Skeletal muscle tissue (tissue), 4 donors: Measurements from ENCODE around the gene P2RY10. TPM values are rescaled to one million over a fixed set of nuclear protein-coding genes. Genes with fewer than 3 reads are reported as not detected.

Experiments used
- H3K27ac ChIP-seq: one replicate; pipeline ENCODE4 v1.7.0; 2013; ENCODE audit warnings: mild to moderate bottlenecking, low read depth, low read length, inconsistent platforms
- H3K27me3 ChIP-seq, 3 donors: one replicate each; pipeline ENCODE4 v1.7.0; 2013; ENCODE audit warnings: low read length in 3 of 3; ENCODE audit not compliant: control insufficient read depth in 3 of 3, insufficient read depth in 3 of 3
- H3K36me3 ChIP-seq, 3 donors: one replicate each; pipeline ENCODE4 v1.7.0; 2013; ENCODE audit warnings: low read length in 3 of 3; ENCODE audit not compliant: control insufficient read depth in 3 of 3, insufficient read depth in 3 of 3
- H3K4me1 ChIP-seq, 3 donors: one replicate each; pipeline ENCODE4 v1.7.0; 2013; ENCODE audit warnings: low read length in 3 of 3, mild to moderate bottlenecking in 3 of 3; ENCODE audit not compliant: control insufficient read depth in 3 of 3, insufficient read depth in 3 of 3
- H3K4me3 ChIP-seq, 3 donors: one replicate each; pipeline ENCODE4 v1.7.0; 2013; ENCODE audit warnings: low read length in 3 of 3
- H3K9ac ChIP-seq, 3 donors: one replicate each; pipeline ENCODE4 v1.7.0; 2013; ENCODE audit warnings: low read length in 3 of 3, mild to moderate bottlenecking in 3 of 3, moderate library complexity in 2 of 3, low read depth in 1 of 3
- H3K9me3 ChIP-seq, 3 donors: one replicate each; pipeline ENCODE4 v1.7.0; 2013; ENCODE audit warnings: low read length in 3 of 3; ENCODE audit not compliant: control insufficient read depth in 3 of 3
- total RNA-seq: library from RNA; depleted of rRNA; stranded (reverse); fragments of >200 nt; gene quantifications from one replicate; pipeline ENCODE4 v1.2.3, GENCODE V29; 2014
- donor health status: Osteomylitis.

P2RY10 gene
- total RNA-seq: 0.52 TPM

GRCh38 chrX:78945186-78945912 lies at the start of gene P2RY10:
Gene P2RY10, plus strand, starts transcription at chrX:78945391. Its CDS starts 15,130 bp downstream, at chrX:78960521.
- no peaks in the 10 kb centered on the region for H3K27me3 ChIP-seq
- H3K9ac ChIP-seq: no peak within 1 kb of the TSS
- no peak within 1 kb of the TSS for H3K4me3 ChIP-seq
- H3K27ac ChIP-seq: no peak within 1 kb of the TSS
- H3K4me1 ChIP-seq: no peaks in the 10 kb centered on the region
- H3K36me3 ChIP-seq: no peaks in the 10 kb centered on the region
- H3K9me3 ChIP-seq: no peaks in the 10 kb centered on the region

GRCh38 chrX:78922754-78923153 lies 22.4 kb upstream of the P2RY10 start:
- H3K27ac ChIP-seq: no peak overlapping the region
- no peaks in the 10 kb centered on the region for H3K36me3 ChIP-seq

DNA sequence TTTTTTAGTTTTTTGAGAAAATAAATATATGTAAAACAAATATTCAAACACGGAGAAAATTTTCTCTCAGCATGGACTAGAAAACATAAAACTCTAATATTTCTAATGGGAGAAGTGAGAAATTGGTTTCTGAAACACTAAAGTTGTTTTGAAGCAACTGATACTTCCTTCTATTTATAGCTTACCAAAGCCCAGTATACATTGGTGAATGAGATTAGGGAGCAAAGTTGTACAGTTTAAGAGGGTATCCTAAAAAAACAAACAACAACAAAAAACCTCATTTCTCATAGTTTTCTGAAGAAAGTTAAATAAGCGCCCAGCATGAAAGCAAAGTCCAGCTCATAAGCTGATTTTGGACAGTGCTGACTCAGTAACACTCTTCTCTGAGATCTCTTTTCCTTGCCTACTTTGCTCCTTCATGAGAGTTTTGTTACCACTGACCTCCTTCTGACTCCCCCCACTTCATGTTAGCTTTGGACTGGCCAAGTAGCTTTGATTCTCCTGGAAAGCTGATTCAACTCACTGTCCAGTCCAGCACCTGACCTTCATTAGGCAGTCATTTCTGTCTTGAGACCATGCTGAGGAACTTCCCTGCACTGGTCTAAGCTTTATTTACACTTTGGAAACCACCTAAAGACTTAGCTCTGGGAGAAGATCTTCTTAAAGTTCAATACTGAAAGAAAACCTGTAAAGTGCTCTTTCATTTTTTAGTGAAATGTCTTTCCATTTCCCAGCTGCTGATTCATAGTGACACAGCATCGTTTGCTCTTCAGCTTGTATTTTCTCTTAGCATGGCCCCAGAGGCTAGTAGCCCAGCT lies 21.8 kb upstream of the P2RY10 start:
- H3K4me1 ChIP-seq: no peaks in the 10 kb centered on the region
- H3K4me3 ChIP-seq: no peak overlapping the region
- H3K36me3 ChIP-seq: no peaks in the 10 kb centered on the region
- no peak overlapping the region for H3K27ac ChIP-seq
- H3K9ac ChIP-seq: no peak overlapping the region
- H3K9me3 ChIP-seq: no peaks in the 10 kb centered on the region
- no peaks in the 10 kb centered on the region for H3K27me3 ChIP-seq

More at GRCh38 chrX:78922754-78923153, 22.4 kb upstream of the P2RY10 start:
- no peaks in the 10 kb centered on the region for H3K9me3 ChIP-seq
- H3K4me3 ChIP-seq: no peak overlapping the region
- no peak overlapping the region for H3K9ac ChIP-seq
- no peaks in the 10 kb centered on the region for H3K4me1 ChIP-seq
- no peaks in the 10 kb centered on the region for H3K27me3 ChIP-seq

DNA sequence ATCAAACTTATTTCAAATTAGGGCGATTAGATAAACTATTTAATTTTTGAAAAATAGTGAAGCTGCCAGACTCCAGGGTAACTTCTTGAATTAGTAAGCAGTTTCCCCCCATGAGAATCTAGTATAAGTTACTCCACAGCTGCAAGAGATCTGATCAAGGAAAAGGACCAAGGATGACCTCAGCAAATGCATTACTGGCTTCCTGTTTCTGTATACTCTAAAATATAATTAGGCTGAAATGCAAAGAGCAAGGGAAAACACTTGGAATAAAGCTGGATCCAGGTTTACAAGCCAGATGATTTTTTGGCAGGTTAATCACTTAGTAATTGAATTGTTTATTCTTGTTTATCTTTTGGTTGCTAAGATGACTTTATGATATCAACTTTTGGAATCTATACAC lies 13.4 kb upstream of the P2RY10 start:
- Histone ChIP-seq H3K36me3 (no peaks in the 10 kb centered on the region), H3K4me3 (no peak overlapping the region), H3K9ac (no peak overlapping the region), H3K9me3 (no peaks in the 10 kb centered on the region), H3K27ac (no peak overlapping the region), H3K4me1 (no peaks in the 10 kb centered on the region), H3K27me3 (no peaks in the 10 kb centered on the region)

- Histone ChIP-seq H3K9me3 (no peaks in the 10 kb centered on the region), H3K4me3 (no peak overlapping the region), H3K36me3 (no peaks in the 10 kb centered on the region), H3K4me1 (no peaks in the 10 kb centered on the region), H3K27ac (no peak overlapping the region), H3K27me3 (no peaks in the 10 kb centered on the region), H3K9ac (no peak overlapping the region)
These were observed 10.3 kb upstream of the P2RY10 start for GRCh38 chrX:78934866-78935265.

DNA sequence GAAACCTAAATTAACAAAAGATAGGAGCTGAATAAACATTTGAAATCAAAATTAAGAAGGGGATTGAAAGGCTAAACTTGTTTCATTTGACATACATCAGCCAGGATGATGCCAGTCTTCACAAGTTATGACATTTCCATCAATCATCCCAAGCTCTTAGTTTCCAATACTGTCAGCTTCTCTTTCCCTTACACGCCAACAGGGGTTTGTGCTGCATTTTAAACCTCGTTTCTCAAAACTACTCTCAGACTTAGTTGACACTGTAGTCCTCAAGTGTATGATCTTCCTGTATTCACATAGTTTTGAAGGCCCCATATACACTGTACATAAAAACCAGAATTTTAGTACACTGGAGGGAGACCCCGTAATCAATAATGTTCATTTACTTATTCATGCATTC lies 840 bp upstream of the P2RY10 start:
- Histone ChIP-seq H3K9me3 (no peaks in the 10 kb centered on the region), H3K9ac (no peak overlapping the region), H3K36me3 (no peaks in the 10 kb centered on the region), H3K27ac (no peak overlapping the region), H3K4me3 (no peak overlapping the region), H3K4me1 (no peaks in the 10 kb centered on the region), H3K27me3 (no peaks in the 10 kb centered on the region)

GRCh38 chrX:78946178-78946931 lies 1.2 kb downstream of the P2RY10 start:
- no peaks in the 10 kb centered on the region for H3K27me3 ChIP-seq
- no peak overlapping the region for H3K4me3 ChIP-seq
- H3K4me1 ChIP-seq: no peaks in the 10 kb centered on the region
- no peak overlapping the region for H3K9ac ChIP-seq
- H3K9me3 ChIP-seq: no peaks in the 10 kb centered on the region
- no peak overlapping the region for H3K27ac ChIP-seq
- no peaks in the 10 kb centered on the region for H3K36me3 ChIP-seq

GRCh38 chrX:78950009-78950835 lies 5.0 kb downstream of the P2RY10 start:
- H3K27me3 ChIP-seq: no peaks in the 10 kb centered on the region
- H3K9ac ChIP-seq: no peak overlapping the region
- H3K9me3 ChIP-seq: no peaks in the 10 kb centered on the region
- no peak overlapping the region for H3K4me3 ChIP-seq
- no peaks in the 10 kb centered on the region for H3K4me1 ChIP-seq
- H3K27ac ChIP-seq: no peak overlapping the region
- no peaks in the 10 kb centered on the region for H3K36me3 ChIP-seq

DNA sequence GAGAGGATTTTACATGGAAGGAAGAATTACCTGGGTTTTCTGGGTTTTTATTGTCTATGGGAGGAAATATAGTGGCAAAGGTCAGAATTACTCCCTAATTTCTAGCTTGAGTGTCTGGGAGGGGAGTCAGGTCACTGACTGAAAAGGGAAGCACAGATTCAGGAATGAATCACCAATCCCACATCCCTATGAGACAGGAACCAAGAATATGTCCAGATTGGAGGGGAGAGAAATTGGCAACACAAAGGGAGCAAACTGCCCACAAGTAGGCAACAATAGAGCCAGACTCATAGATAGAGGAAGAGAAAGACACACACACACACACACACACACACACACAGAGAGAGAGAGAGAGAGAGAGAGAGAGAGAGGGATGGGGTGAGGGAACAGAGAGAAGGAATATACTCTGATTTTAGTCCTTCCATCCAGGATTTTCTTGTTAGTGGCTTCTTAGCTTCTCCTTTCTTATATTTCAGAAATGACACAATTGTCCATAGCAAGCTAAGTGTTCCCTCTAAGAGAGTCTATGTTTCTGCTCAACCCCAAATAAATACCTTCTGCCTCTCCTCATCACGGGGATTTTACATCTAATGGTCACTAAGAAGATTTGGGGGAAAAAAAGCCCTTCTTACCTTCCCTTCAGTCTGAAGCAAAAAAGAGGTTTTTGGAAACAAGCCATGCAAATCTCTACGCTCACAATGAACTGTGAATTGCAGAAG lies 12.0 kb downstream of the P2RY10 start:
- H3K9ac ChIP-seq: no peak overlapping the region
- no peak overlapping the region for H3K4me3 ChIP-seq
- no peaks in the 10 kb centered on the region for H3K36me3 ChIP-seq
- no peaks in the 10 kb centered on the region for H3K4me1 ChIP-seq
- H3K27me3 ChIP-seq: no peaks in the 10 kb centered on the region
- H3K9me3 ChIP-seq: no peaks in the 10 kb centered on the region
- no peak overlapping the region for H3K27ac ChIP-seq
